Measurements from ENCODE around the gene JAZF1.

DNA sequence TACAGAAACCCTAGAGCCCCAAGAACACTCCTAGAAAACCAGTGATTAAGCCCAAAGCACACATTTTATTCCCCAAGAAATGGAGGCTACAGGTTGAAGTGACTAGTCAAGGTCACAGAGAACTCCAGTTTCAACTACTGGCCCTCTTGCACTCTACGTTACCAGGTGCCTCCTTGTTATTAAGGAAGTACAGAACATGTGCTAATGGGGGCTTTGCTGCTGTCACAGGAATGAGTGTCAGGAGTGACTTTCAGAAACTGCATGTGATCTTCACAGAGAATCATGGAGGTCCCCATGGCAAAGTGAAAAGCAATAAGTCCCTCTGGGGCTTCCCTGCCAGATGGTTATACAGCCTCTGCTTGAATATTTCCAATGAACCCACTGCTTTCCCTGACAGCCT is 19.3 kb downstream of the JAZF1 start:
- no peak for TF ChIP-seq POLR2AphosphoS5 (IDR thresholded peaks at IDR 0.05)
- no peak for TF ChIP-seq POLR2A (IDR thresholded peaks at IDR 0.05)

All from prostate gland (tissue), 1 donor.